Esophagus muscularis mucosa (tissue), 3 donors: ENCODE results near the gene SPATA16.

ENCODE experiments used
- POLR2AphosphoS5 ChIP-seq, 2 donors: sonication (generic); formaldehyde crosslinking; IDR thresholded peaks; one replicate each; pipeline ENCODE4 v1.6.1; 2017; ENCODE audit warnings: antibody characterized with exemption in 2 of 2
- TF ChIP-seq, protein P1 (sequence below), 3 experiments: fragments of 200-600 bp in 2 of 3; fragments of 450-650 bp in 1 of 3; sonication (generic) in 2 of 3; IDR thresholded peaks; one replicate each; pipeline ENCODE4 v1.5.1; 2017 to 2019; ENCODE audit warnings: antibody characterized with exemption in 3 of 3, mild to moderate bottlenecking in 2 of 3, moderate library complexity in 1 of 3

DNA sequence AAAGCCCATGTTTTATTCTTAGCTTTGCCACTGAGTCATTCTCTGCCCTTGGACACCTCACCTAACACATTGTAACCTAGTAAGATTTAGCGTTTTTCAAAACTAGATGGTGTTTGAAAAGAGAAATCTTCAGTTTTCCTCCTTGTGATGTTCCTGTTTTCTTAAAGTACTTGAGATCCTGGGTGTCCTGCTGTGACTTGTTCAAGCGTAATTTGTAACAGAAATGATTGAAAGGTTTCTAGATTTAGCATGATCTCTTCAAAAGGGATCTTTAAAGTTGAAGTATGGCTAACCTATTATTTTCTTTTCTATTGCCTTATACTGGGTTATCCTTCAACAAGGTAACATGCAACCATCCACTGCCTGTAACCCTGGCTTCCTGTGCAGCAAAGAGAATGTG, 32.6 kb upstream of the SPATA16 start:
- TF ChIP-seq, protein P1, sequence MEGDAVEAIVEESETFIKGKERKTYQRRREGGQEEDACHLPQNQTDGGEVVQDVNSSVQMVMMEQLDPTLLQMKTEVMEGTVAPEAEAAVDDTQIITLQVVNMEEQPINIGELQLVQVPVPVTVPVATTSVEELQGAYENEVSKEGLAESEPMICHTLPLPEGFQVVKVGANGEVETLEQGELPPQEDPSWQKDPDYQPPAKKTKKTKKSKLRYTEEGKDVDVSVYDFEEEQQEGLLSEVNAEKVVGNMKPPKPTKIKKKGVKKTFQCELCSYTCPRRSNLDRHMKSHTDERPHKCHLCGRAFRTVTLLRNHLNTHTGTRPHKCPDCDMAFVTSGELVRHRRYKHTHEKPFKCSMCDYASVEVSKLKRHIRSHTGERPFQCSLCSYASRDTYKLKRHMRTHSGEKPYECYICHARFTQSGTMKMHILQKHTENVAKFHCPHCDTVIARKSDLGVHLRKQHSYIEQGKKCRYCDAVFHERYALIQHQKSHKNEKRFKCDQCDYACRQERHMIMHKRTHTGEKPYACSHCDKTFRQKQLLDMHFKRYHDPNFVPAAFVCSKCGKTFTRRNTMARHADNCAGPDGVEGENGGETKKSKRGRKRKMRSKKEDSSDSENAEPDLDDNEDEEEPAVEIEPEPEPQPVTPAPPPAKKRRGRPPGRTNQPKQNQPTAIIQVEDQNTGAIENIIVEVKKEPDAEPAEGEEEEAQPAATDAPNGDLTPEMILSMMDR (IDR thresholded peaks at IDR 0.05), result no peak
- TF ChIP-seq POLR2AphosphoS5 (IDR thresholded peaks at IDR 0.05), result no peak
